ENCODE data around the gene RCOR1. TPM values are rescaled to one million over a fixed set of nuclear protein-coding genes. Genes with fewer than 3 reads are reported as not detected.
"Not testable (repeated sequence)": the region's sequence is repeated elsewhere in the genome, so short reads cannot be mapped to it uniquely, and the experiment has no call there.

The RCOR1 gene
- total RNA-seq, 2 donors from 2014 or later = 8.4 to 8.7 TPM

DNA sequence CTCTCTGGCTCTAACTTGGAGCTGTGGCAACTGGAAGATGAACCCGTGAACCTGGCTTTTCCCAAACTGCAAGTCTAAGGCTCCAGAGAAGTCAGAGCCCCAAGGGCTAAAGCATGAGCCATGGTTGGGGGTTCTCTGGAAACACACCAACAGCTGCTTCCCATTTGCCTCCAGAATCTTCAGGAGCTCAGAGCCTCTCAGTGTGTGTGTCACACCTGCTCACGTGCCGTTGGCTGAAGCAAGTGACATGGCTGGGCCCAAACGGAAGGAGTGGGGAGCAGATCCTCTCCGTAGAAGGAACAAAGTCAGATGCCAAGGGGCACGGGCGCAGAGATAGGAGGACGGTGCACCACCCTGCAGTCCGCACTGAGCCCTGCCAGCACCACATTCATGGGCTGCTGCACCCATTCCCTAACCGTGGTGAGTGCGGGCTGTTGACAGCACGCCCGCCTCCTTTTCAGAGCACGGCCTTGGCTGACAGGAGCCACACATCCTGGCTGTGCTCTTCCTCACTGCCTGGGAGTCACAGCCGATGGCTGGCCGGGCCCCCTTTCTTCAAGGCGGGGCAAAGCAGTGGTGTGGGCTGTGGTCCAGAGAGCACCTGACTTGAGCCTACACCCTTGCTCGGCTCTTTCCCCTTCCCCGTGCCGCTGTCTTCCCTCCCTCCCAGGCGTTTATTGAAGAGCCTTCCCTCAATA is 168.2 kb downstream of the RCOR1 start:
- TF ChIP-seq, protein P1, sequence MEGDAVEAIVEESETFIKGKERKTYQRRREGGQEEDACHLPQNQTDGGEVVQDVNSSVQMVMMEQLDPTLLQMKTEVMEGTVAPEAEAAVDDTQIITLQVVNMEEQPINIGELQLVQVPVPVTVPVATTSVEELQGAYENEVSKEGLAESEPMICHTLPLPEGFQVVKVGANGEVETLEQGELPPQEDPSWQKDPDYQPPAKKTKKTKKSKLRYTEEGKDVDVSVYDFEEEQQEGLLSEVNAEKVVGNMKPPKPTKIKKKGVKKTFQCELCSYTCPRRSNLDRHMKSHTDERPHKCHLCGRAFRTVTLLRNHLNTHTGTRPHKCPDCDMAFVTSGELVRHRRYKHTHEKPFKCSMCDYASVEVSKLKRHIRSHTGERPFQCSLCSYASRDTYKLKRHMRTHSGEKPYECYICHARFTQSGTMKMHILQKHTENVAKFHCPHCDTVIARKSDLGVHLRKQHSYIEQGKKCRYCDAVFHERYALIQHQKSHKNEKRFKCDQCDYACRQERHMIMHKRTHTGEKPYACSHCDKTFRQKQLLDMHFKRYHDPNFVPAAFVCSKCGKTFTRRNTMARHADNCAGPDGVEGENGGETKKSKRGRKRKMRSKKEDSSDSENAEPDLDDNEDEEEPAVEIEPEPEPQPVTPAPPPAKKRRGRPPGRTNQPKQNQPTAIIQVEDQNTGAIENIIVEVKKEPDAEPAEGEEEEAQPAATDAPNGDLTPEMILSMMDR (IDR thresholded peaks at IDR 0.05) = no peak
- Histone ChIP-seq H3K4me1 (peaks cover 0 to 6% of the 10 kb centered on the region in 2 donors), H3K27me3 (no peaks in the 10 kb centered on the region), H3K27ac (no peak overlapping the region), H3K36me3 (no peaks in the 10 kb centered on the region), H3K4me3 (no peak overlapping the region), H3K9me3 (no peaks in the 10 kb centered on the region)
- DNase-seq (ENCODE audit: low spot score) = no peak

DNA sequence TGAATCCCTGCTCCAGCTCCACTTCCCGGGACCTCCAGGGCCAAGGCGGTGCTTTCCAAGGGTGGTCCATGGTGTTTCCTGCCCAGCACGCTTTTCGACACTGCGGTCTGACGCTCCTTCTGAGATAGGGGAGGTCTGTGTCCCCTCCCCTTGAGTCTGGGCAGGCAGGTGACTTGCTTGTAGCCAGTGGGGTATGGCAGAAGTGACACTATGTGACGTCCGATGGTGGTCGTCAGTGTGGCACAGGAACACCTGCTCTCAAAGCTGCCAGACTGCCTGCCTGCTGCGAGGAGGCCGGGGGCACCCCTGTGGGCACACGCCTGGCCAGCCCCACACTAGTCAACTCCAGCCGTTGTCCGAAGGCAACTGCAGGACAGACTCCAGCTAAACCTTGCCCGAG is 168.8 kb downstream of the RCOR1 start:
- Histone ChIP-seq H3K4me3 (no peak overlapping the region), H3K27me3 (no peaks in the 10 kb centered on the region), H3K27ac (no peak overlapping the region), H3K4me1 (peaks cover 0 to 6% of the 10 kb centered on the region in 2 donors), H3K9me3 (no peaks in the 10 kb centered on the region), H3K36me3 (no peaks in the 10 kb centered on the region)
- no peak for DNase-seq (ENCODE audit: low spot score)
- TF ChIP-seq, protein P1 (IDR thresholded peaks at IDR 0.05) = no peak

DNA sequence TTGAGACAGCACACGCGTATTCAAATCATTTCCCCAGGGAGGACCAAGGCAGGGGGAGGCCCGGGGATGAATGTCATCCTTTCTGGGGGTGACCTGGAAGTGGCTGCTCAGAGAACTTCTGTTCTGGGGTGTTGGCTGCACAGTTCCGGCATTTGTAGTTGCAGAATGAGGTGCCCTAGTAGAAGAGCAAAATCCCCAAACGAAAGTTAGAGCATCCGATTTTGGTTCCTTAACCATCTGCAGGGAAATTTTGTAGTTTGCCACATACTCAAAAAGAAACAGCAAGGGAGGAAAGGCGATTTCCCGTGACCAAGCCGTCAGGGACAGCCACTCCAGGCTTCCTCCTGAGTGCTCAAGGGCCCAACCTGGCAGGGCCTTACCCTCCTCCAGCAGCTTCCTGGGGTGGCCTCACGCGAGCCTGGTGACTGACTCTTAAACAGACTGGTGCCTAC is 171.8 kb downstream of the RCOR1 start:
- Histone ChIP-seq H3K27me3 (no peaks in the 10 kb centered on the region), H3K4me3 (no peak overlapping the region), H3K36me3 (no peaks in the 10 kb centered on the region), H3K9me3 (no peaks in the 10 kb centered on the region), H3K27ac (no peak overlapping the region), H3K4me1 (peaks cover 0 to 6% of the 10 kb centered on the region in 2 donors)
- DNase-seq (ENCODE audit: low spot score) = no peak
- TF ChIP-seq, protein P1 (IDR thresholded peaks at IDR 0.05) = no peak

- not testable (repeated sequence) for H3K27ac ChIP-seq; H3K4me1 ChIP-seq; H3K27me3 ChIP-seq; H3K9me3 ChIP-seq; H3K4me3 ChIP-seq; DNase-seq (ENCODE audit: low spot score); H3K36me3 ChIP-seq
Measured at GRCh38 chr14:102765770-102766169, 173.3 kb downstream of the RCOR1 start.

DNA sequence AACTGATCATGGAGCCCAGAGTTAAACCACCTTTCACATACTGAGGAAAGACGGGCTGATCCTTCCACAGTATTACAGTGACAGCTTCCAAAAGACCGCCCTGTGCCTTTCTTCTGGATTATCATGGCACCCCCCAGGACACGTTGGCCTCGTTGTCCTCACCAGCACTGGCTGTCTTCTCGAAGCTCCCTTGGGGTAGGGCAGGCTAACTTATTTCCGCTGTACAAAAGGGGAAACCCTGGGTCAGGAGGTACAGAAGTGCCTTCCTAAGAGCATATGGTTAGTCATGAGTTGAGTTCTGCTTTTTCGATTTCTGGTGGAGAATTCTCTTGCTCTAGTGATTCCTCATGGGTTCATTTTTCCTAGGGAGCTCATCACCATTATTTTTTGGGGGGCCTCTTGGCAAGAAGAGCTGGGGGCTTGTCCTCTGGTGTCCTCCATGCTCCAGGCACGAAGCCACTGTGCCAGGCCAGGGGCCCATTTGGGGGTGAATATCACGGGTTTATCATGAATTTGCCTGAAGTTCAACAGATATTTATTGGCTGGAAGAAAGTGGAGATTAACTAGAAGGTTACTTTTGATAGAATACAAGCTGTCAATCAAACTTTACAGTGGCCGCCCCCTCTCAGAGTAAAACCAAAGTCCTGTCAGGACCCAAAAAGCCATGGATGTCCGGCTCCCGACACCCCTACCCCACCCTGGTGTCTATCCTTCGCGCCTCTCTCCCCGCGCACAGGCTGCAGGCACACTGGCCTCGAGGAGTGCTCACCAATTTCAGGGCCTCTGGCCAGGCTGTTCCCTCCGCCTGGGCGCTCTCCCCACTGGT is 176.0 kb downstream of the RCOR1 start:
- no peaks in the 10 kb centered on the region for H3K36me3 ChIP-seq
- H3K4me1 ChIP-seq = no peaks in the 10 kb centered on the region
- no peaks in the 10 kb centered on the region for H3K27me3 ChIP-seq
- no peak overlapping the region for H3K4me3 ChIP-seq
- no peaks in the 10 kb centered on the region for H3K9me3 ChIP-seq
- no peak for DNase-seq (ENCODE audit: low spot score)
- TF ChIP-seq, protein P1 (IDR thresholded peaks at IDR 0.05) = no peak
- no peak overlapping the region for H3K27ac ChIP-seq

- Histone ChIP-seq H3K9me3 (no peaks in the 10 kb centered on the region), H3K27me3 (no peaks in the 10 kb centered on the region), H3K4me3 (no peak overlapping the region), H3K4me1 (no peaks in the 10 kb centered on the region), H3K27ac (no peak overlapping the region), H3K36me3 (no peaks in the 10 kb centered on the region)
- DNase-seq (ENCODE audit: low spot score) = no peak
- TF ChIP-seq, protein P1 (IDR thresholded peaks at IDR 0.05) = no peak
Measured at GRCh38 chr14:102769049-102769327, 176.5 kb downstream of the RCOR1 start.

Data from right atrium auricular region (tissue), 2 donors.